NCI-H2107 treated with DMSO at 0.1 percent for 48 hours (cell line): ENCODE measurements around the gene CR2.
"Not testable (repeated sequence)": the region's sequence is repeated elsewhere in the genome, so short reads cannot be mapped to it uniquely, and the experiment has no call there.

Source experiments
- DNase-seq: peaks from one replicate; lab custom pipeline; 2025; ENCODE audit not compliant: unreplicated experiment; lab: John Stamatoyannopoulos, UW

Gene CR2

GRCh38 chr1:207454046-207454964 is at the start of gene CR2:
Gene CR2 (plus strand): TSS chr1:207454328. CDS start chr1:207454419, 91 bp downstream.
- DNase-seq, result no peak

- DNase-seq, result peak; percentile 95
Measured at GRCh38 chr1:207404849-207405525, 49.1 kb upstream of the CR2 start.

DNA sequence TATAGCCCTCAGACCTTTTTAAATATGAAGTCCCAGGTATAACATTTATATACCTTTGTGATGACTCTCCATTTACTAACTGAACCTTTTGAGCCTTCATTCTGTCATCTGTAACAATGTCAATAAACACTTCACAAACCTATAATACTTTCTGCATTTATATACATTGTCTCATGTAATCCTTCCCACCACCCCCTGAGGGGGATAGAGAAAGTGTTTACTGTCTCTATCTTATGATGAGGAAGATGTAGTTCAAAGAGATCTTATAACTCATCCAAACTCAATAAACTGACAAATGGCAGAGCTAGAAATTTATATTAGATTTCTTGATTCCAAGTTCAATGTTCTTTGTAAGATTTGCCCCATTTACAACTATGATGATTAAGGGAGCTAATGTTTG is 48.3 kb upstream of the CR2 start:
- no peak for DNase-seq

- DNase-seq, result no peak
Measured at GRCh38 chr1:207407655-207408260, 46.4 kb upstream of the CR2 start.

- no peak for DNase-seq
Measured at GRCh38 chr1:207412845-207413244, 41.3 kb upstream of the CR2 start.

DNA sequence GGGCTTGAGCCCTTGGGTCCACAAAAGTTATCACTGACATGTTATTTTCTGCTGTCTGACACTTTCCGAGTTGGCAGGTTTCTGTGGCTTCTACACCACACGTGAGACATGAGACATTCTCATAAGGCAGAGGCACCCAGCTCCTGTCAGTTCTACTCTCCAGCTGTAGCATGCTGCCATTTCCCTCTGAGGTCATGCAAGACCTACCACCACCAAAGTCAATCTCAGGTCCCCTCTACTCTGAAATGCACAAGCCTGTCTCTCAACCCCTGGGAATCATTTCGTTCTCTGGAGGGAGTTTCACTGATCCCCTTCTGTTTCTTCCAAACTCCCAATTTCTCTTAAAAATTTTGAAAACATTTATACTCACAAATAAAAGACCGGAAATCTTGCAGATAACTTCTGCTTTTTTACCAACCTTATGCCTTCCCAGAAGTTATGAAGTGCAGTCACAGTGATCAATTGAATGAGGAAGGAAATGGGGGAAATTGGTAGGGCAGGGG is 39.5 kb upstream of the CR2 start:
- no peak for DNase-seq

DNA sequence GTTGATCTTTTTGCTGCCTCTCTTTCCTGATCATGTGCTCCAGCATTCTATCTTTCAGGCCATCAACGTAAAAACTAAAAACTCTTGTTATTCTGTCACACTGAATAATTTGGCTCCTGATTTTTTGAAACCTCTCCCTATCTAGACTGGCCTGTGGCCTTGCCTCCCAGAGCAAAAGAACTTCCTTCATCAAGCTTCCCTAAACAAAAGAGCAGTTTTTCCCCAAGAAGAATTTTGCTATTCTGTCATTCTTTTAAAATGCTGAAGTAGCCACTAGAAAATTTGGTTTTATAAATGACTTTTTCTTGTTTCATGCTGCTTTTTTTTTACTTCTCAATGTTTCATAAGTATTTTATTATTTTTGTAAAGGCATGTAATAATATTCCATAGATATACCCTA is 37.1 kb upstream of the CR2 start:
- no peak for DNase-seq

- DNase-seq, result no peak
Measured at GRCh38 chr1:207418351-207418750, 35.8 kb upstream of the CR2 start.

- DNase-seq, result no peak
Measured at GRCh38 chr1:207420109-207420508, 34.0 kb upstream of the CR2 start.

DNA sequence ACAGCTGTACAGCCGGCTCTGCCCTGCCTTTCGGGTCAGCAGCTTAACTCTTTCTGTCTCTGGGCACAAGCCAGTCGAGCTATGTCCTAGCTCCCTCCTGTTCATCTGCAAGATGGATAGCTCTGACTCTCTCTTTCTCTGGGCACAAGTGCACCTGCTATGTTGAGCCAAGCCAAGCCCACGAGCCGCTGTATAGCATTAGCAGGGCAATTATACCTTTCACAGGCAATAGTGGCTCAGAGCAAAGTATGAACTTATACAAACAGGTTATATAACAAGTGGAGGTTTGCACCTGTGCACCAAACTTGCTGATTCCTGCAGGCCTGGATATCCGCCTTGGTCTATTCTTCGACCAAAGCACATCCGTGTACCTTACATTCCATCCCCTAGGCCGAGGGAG is 33.0 kb upstream of the CR2 start:
- no peak for DNase-seq

- no peak for DNase-seq
Measured at GRCh38 chr1:207423560-207424292, 30.4 kb upstream of the CR2 start.

DNA sequence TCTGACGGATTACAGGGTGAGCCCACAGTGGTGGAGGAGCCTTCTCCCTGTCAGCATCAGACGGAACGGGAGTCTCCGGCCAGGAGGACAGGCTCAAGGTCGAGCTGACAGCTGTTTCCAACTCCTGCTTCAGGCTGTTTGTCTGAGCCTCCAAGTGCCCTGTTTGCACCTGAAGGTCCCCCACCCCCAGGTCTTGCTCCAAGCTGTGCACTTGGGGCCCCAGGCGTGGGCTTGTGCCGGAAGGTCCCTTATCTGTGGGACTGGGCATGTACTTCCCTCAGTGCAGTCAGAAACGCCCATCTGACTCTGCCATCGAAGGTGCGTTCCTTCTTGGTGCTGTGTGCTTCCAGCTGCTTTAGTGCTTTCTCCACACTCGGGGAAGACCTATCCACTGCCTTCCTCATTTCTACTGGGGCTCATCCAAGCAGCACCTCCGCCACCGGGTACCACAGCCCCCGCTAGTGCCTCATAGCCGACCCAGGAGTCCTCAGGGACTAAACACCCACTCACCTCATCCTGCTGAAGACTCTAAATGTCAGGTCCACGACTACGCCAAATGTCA is 29.5 kb upstream of the CR2 start:
- no peak for DNase-seq

DNA sequence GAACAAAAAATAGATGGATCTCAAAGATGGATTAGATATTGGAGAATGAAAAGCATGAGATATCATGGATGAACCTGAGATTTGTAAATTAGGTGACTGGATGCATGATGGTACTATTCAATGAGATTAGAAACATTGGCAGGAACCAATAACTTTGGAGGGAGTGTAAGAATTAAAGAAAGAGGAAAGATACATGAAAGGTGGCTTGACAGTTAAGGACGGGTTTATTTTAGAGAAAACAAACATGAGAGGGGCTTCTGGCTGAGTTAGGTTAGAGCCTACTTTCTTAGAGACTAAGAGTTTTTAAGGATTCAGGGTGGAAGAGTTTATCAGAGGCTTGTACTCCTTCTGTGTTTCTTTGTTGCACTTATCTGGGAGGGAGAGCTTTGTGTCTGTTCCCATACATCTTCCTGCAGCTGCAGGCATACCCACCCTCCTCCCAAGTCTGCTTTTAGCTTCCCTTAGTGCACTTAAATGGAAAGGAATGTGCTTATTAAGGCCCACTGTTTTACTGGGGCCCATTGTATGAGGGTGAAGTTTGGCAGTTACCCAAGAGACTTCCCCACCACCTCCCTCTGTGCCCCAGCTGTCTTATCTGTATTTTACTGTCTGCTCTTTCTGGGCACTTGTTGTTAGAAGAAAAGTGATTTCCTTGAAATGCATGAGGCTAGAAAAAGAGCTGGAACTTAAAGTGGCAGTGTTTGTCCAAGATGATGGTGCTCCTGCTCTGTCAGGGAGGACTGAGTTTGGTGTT is 26.1 kb upstream of the CR2 start:
- no peak for DNase-seq

DNA sequence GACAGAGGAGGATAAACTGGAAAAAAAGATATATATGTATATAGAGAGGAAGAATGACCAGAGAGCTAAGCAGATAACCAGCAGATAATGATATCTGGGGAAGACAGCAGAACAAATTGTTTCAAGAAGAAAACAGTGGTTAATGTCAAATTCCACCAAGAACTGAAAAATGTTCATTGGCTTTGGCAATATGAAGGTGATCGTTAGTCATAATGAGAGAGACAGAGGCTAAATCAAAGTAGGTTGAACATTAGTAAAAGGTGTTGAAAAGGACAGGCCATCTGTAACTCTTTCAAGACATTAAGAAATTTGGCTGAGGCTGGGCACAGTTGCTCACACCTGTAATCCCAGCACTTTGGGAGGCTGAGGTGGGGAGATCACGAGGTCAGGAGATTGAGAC is 25.3 kb upstream of the CR2 start:
- no peak for DNase-seq

DNA sequence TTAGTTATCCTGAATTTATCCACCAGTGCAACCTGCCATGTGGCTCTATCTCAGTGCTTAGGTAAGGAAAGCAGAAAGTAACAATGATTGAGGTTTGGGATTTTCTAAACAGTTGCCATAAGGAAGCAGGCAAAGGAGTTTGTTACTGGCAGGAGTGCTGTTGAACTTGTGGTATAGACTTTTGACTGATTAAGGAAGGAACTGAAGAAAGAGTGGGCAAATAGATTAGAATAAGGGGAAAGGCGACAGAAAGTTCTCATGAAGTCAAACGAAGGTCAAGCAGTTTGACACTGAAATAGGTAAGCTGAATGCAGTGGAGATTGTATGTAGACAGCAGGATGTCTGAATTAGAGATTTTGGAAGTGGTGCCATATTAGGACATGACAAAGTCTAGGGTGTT is 24.2 kb upstream of the CR2 start:
- DNase-seq, result no peak

GRCh38 chr1:207430602-207431001 is 23.5 kb upstream of the CR2 start:
- DNase-seq, result no peak

DNA sequence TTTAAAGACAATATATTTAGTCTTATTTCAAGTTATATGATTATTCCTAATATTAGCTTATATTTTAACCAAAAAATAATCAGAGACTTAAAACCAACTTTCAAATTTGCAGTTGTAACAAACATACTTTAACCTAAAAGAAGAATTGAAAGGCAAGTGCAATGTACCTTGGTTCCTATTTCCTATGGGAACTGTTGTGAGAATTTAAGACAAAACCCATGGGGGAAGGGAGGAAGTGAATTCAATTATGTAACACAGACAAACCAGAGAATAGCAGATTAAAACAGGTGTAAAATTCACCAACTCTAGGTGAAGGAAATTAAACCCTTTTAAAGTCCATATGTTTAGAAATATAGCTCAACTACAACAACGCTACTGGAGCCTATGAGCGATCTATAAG is 22.6 kb upstream of the CR2 start:
- DNase-seq, result no peak

GRCh38 chr1:207433435-207433834 is 20.7 kb upstream of the CR2 start:
- no peak for DNase-seq

DNA sequence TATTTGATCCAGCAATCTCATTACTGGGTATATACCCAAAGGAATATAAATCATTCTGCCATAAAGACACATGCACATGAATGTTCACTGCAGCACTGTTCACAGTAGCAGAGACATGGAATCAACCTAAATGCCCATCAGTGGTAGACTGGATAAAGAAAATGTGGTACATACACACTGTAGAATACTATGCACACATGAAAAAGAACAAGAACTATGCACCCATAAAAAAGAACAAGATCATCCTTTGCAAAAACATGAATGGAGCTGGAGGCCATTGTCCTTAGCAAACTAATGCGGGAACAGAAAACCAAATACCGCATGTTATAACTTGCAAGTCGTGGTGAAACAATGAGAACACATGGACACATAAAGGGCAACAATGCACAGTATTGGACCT is 17.4 kb upstream of the CR2 start:
- DNase-seq, result not testable (repeated sequence)

- DNase-seq, result no peak
Measured at GRCh38 chr1:207440626-207441025, 13.5 kb upstream of the CR2 start.
